ENCODE measurements around the gene MAMLD1.
A peak's percentile ranks its signal among the peaks of the same experiment; 100 is the strongest.

DNA sequence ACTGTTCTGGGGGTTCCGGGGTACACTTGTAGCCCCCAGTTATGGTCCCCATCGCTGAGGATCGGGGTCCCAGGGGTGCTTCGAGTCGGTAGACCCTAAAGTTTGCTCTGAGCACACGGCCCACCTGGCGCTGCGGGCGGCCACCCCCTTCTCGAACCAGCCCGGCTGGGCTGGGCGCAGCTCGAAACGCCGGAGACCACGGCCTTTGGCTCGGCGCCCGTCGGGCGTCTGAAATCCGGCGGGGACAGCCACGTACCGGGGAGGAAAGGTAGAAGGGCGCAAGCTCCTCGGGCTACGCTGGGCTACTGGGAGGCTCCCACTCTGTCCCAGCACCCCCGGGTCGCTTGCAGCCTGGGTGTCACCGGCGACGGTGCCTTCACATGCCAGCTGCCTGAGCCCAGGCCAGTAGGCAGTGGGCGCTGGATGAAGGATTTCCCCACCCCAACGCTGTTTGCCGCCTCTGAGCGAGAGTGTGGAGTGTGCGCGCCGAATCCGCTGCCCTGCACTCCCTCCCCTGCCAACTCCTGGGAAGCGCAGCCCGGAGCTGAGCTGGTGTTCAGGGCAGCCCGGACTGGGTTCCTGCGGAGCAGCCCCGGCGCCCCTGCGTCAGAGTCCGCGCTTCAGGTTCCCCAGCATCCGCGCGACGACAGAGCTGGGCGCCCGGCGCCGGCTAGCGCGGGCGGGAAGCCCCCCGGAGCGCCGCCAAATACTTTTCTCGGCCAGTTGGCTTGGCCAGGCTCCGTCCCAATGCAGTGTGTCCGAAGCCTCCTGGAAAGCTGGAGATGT, 637 bp downstream of the MAMLD1 start:
- TF ChIP-seq, protein P1, sequence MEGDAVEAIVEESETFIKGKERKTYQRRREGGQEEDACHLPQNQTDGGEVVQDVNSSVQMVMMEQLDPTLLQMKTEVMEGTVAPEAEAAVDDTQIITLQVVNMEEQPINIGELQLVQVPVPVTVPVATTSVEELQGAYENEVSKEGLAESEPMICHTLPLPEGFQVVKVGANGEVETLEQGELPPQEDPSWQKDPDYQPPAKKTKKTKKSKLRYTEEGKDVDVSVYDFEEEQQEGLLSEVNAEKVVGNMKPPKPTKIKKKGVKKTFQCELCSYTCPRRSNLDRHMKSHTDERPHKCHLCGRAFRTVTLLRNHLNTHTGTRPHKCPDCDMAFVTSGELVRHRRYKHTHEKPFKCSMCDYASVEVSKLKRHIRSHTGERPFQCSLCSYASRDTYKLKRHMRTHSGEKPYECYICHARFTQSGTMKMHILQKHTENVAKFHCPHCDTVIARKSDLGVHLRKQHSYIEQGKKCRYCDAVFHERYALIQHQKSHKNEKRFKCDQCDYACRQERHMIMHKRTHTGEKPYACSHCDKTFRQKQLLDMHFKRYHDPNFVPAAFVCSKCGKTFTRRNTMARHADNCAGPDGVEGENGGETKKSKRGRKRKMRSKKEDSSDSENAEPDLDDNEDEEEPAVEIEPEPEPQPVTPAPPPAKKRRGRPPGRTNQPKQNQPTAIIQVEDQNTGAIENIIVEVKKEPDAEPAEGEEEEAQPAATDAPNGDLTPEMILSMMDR (optimal IDR thresholded peaks at IDR 0.05 in 1 of 3, IDR thresholded peaks at IDR 0.05 in 1 of 3, conservative IDR thresholded peaks at IDR 0.05 in 1 of 3; ENCODE audit: extremely low read depth in 1 of 3, insufficient read depth in 2 of 3, low read length in 3 of 3) = peak in 1 of 3 experiments; percentile 29
- no peak for TF ChIP-seq EZH2 (IDR thresholded peaks at IDR 0.05; ENCODE audit: low read length)

Measured in keratinocyte (primary cell).